Measurements from ENCODE around the gene NSG1.

DNA sequence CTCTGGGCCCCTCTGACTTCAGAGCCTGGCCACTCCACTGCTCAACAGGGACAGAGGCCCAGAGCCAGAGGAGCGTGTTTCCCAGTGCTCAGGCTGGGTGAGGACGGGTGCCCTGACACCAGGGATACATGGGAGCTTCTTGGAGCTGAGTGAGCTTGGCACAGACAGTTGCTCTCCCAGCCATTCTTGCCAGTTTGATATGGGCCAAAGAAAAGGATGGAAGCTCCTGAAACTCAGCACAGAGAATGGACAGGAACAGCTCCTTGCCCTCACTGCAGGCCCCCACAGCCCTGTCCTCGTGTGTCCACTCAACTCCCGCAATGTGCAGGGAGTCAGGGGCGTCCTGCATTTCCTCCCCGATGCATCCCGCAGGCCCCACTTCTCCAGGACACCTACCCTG lies 38.8 kb downstream of the NSG1 start:
- TF ChIP-seq CTCF (IDR thresholded peaks at IDR 0.05), result no peak
- TF ChIP-seq POLR2AphosphoS5 (IDR thresholded peaks at IDR 0.05), result no peak
